ENCODE results near the gene SAMD11. TPM values are rescaled to one million over a fixed set of nuclear protein-coding genes. Genes with fewer than 3 reads are reported as not detected.

SAMD11 gene
- total RNA-seq, 4 donors from 2014 or later = 1.0 to 40.7 (median 13.8) TPM

DNA sequence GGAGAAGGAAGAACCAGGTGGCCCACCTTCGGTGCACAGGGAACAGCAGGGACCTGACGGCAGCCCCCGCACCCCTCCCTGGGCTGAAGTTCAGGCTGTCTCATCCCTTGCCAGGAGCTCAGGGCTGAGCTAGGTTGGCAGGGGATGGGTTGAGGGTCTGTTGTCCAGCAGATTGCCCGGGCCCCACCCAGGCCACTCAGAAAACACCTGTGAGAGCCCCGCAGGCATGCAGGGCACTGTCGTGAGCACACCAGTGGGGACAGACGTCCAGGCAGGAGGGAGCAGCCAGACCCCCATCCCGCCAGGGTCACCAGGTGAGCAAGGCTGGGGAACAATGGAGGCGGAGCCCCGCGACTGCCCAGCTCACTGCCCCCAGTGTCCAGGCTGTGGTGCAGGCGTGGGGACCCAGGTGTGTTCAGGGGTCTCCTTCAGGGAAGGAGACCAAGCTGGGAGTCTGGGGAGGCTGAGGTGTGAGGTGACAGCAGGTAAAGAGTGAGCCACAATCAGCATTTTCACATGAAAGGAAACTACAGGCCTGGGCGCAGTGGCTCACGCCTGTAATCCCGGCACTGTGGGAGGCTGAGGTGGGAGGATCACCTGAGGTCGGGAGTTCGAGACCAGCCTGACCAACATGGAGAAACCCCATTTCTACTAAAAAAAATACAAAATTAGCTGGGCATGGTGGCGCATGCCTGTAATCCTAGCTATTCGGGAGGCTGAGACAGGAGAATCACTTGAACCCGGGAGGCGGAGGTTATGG lies 9.4 kb upstream of the SAMD11 start:
- intact Hi-C loops (cut with DNase I; ENCODE audit: low total_unique reads) = no loop called here
- H3K4me3 ChIP-seq = no peak overlapping the region
- DNase-seq = peak; percentile 11 to 14
- no peak overlapping the region for H3K27ac ChIP-seq
- no peaks in the 10 kb centered on the region for H3K36me3 ChIP-seq
- H3K9me3 ChIP-seq = no peaks in the 10 kb centered on the region
- TF ChIP-seq, protein P1, sequence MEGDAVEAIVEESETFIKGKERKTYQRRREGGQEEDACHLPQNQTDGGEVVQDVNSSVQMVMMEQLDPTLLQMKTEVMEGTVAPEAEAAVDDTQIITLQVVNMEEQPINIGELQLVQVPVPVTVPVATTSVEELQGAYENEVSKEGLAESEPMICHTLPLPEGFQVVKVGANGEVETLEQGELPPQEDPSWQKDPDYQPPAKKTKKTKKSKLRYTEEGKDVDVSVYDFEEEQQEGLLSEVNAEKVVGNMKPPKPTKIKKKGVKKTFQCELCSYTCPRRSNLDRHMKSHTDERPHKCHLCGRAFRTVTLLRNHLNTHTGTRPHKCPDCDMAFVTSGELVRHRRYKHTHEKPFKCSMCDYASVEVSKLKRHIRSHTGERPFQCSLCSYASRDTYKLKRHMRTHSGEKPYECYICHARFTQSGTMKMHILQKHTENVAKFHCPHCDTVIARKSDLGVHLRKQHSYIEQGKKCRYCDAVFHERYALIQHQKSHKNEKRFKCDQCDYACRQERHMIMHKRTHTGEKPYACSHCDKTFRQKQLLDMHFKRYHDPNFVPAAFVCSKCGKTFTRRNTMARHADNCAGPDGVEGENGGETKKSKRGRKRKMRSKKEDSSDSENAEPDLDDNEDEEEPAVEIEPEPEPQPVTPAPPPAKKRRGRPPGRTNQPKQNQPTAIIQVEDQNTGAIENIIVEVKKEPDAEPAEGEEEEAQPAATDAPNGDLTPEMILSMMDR (IDR thresholded peaks at IDR 0.05) = no peak
- TF ChIP-seq POLR2A (IDR thresholded peaks at IDR 0.05) = no peak
- H3K4me1 ChIP-seq = peaks cover 0 to 30% of the 10 kb centered on the region in 2 donors
- H3K27me3 ChIP-seq = no peaks in the 10 kb centered on the region

DNA sequence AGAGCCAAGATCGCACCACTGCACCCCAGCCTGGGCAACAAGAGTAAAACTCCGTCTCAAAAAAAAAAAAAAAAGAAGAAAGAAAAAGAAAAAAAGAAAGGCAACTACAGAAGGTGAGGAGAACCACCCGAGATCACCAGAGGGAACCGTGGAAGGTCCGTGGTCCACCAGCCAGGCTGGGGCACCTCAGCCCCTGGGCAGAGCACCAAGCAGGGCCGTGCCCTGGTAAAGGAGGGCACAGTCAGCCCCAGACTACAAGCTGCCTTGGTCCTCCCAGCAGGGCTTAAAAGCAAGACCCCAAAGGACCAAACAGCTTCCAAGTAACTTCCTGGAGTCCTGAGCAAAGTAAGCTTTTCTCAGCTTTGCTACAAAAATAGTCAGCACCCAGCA lies 8.8 kb upstream of the SAMD11 start:
- Histone ChIP-seq H3K4me1 (peaks cover 0 to 27% of the 10 kb centered on the region in 2 donors), H3K4me3 (no peak overlapping the region), H3K9me3 (no peaks in the 10 kb centered on the region), H3K36me3 (no peaks in the 10 kb centered on the region), H3K27ac (no peak overlapping the region), H3K27me3 (no peaks in the 10 kb centered on the region)
- TF ChIP-seq, protein P1 (IDR thresholded peaks at IDR 0.05) = no peak
- TF ChIP-seq POLR2A (IDR thresholded peaks at IDR 0.05) = no peak
- DNase-seq = no peak
- intact Hi-C loops (cut with DNase I; ENCODE audit: low total_unique reads) = no loop called here

DNA sequence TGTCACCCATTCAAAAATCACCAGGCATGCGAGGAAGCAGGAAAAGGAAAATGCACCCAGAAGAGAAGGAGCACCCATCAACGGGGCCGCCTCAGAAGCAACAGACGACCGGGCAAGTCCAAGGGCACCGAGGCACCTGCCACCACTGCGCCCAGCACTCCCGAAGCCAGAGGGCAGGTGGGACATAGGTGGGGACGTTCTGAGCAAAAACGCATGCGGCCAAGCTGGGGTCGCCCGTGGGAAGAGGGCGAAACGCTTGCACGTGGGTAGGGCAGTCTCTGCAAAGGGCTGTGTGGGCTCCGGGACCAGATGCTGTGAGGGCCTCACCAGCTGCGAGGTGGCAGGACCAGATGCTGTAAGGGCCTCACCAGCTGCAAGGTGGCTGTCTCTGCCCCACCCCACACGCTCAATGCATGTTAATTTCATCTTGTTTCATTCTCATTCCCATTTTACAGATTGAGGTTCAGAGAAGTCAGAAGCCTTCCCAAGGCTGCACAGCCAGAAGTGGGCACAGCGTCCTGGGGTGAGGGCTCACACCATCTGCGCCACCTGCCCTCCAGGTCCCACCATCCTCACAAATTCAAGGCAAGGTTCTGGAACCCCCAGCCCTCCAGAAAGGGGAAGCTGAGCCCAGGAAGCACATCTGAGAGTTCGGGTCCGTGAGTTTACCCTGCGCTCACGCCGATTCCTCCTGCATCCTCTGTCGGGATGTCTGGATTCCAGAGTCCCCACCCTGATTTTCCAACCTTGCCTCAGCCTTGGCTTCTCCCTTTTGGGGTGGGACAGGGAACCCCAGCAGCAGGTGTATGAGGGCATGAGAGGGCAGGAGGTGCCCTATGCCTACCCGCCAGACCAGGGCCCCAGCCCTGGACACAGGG lies 8.2 kb upstream of the SAMD11 start:
- DNase-seq = peak; percentile 9 to 14
- Histone ChIP-seq H3K27ac (no peak overlapping the region), H3K4me1 (peaks cover 0 to 25% of the 10 kb centered on the region in 2 donors), H3K9me3 (no peaks in the 10 kb centered on the region), H3K4me3 (no peak overlapping the region), H3K36me3 (no peaks in the 10 kb centered on the region), H3K27me3 (no peaks in the 10 kb centered on the region)
- intact Hi-C loops (cut with DNase I; ENCODE audit: low total_unique reads) = no loop called here
- TF ChIP-seq, protein P1 (IDR thresholded peaks at IDR 0.05) = no peak
- no peak for TF ChIP-seq POLR2A (IDR thresholded peaks at IDR 0.05)

DNA sequence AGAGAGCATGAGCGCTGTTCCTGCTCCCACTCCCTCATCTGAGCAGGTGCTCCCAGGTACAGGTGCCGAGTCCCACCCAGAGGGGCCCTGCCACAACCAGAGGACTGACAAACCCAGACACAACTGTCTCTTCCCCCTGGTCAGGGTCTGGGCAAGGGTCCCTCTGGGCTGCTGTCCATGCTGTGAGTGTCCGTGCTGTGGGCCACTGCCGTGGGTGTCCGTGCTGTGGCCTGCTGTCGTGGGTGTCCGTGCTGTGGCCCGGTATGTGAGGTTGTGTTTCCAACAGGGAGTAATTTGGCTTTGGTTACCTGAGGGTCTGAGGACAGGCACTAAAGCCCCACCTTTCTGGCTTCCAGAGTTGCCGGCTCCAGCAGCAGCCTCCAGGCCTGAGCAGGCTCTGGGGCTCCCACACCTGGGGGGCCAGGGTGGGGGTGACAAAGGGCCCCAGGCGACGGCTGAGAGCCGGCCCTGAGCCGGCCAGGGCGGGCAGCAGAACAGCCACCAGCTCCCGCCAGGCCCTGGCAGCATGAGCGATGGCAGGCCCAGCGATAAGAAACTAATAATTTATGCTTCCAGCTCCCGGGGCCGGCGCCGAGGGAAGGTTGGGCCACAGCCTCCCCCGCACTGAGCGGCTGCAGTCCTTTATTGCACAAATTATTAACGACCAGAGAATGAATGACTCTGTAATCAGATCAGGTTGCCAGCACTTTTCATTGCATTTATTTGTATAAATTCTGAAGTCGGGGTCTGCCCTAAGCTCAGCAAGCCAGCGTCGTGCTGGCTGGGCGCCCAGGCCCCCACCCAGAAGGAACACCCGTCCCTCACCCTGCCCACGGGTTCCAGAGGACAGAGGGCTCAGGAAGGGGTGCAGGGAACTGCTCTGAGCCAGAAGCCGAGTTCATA lies 7.3 kb upstream of the SAMD11 start:
- Histone ChIP-seq H3K36me3 (no peaks in the 10 kb centered on the region), H3K27me3 (no peaks in the 10 kb centered on the region), H3K9me3 (no peaks in the 10 kb centered on the region), H3K4me3 (no peak overlapping the region), H3K27ac (no peak overlapping the region), H3K4me1 (peaks cover 6 to 34% of the 10 kb centered on the region in 2 donors)
- TF ChIP-seq, protein P1 (IDR thresholded peaks at IDR 0.05) = no peak
- TF ChIP-seq POLR2A (IDR thresholded peaks at IDR 0.05) = no peak
- DNase-seq = peak; percentile 65 to 73
- intact Hi-C loops (cut with DNase I; ENCODE audit: low total_unique reads) = no loop called here
